HG02759 (cell line): Measurements from ENCODE around the gene POLA1.
"Not testable (repeated sequence)": the region's sequence is repeated elsewhere in the genome, so short reads cannot be mapped to it uniquely, and the experiment has no call there.

Experiments
- ATAC-seq: cut with Tn5 transposase; IDR thresholded peaks from one replicate; pipeline ENCODE4 v1.9.1; 2021; ENCODE audit warnings: mild to moderate bottlenecking, moderate library complexity; ENCODE audit not compliant: unreplicated experiment

POLA1 gene, protein sequence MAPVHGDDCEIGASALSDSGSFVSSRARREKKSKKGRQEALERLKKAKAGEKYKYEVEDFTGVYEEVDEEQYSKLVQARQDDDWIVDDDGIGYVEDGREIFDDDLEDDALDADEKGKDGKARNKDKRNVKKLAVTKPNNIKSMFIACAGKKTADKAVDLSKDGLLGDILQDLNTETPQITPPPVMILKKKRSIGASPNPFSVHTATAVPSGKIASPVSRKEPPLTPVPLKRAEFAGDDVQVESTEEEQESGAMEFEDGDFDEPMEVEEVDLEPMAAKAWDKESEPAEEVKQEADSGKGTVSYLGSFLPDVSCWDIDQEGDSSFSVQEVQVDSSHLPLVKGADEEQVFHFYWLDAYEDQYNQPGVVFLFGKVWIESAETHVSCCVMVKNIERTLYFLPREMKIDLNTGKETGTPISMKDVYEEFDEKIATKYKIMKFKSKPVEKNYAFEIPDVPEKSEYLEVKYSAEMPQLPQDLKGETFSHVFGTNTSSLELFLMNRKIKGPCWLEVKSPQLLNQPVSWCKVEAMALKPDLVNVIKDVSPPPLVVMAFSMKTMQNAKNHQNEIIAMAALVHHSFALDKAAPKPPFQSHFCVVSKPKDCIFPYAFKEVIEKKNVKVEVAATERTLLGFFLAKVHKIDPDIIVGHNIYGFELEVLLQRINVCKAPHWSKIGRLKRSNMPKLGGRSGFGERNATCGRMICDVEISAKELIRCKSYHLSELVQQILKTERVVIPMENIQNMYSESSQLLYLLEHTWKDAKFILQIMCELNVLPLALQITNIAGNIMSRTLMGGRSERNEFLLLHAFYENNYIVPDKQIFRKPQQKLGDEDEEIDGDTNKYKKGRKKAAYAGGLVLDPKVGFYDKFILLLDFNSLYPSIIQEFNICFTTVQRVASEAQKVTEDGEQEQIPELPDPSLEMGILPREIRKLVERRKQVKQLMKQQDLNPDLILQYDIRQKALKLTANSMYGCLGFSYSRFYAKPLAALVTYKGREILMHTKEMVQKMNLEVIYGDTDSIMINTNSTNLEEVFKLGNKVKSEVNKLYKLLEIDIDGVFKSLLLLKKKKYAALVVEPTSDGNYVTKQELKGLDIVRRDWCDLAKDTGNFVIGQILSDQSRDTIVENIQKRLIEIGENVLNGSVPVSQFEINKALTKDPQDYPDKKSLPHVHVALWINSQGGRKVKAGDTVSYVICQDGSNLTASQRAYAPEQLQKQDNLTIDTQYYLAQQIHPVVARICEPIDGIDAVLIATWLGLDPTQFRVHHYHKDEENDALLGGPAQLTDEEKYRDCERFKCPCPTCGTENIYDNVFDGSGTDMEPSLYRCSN (N-terminal part only)

DNA sequence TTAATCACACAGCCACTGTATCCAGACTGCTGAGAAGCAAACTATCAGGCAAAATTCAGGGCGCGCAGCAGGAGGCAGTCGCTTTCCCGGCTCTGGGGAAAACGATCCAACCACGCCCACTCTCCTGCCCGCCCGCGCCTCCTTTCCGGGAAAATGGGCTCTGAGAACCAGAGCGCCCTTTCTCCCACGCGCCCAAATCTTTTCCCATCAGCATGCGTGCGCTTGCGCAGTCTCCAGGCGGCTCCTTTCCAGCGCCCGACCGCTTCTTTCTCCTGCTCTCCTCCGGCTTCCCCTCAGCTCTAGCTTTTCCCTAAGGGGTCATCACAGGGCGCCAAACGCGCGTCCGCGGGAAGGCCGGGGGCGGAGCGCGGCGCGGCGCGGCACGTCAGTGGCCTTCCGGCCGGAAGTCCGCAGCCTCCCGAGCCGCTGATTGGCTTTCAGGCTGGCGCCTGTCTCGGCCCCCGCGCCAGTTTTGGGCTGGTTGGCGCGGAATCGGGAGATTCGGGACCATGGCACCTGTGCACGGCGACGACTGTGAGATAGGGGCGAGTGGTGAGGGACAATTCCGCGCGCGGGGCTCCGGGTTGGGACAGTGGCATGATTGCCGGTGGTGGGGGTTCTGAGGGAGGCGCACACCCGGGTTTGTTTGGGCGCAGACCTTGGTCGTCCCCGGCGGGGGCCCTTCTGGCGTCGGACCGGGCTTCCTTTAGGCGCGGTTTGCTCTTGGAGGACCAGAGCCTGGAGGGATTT is at the start of gene POLA1:
TSS of gene POLA1 (plus strand) at position 466 of the 750 bp plus-strand sequence. CDS start at position 510, 44 bp downstream.
- peak; percentile 98 for ATAC-seq

GRCh38 chrX:24646006-24646405 is 47.7 kb upstream of the POLA1 start:
- no peak for ATAC-seq

- peak; percentile 7 for ATAC-seq
Measured at GRCh38 chrX:24646745-24647182, 47.0 kb upstream of the POLA1 start.

DNA sequence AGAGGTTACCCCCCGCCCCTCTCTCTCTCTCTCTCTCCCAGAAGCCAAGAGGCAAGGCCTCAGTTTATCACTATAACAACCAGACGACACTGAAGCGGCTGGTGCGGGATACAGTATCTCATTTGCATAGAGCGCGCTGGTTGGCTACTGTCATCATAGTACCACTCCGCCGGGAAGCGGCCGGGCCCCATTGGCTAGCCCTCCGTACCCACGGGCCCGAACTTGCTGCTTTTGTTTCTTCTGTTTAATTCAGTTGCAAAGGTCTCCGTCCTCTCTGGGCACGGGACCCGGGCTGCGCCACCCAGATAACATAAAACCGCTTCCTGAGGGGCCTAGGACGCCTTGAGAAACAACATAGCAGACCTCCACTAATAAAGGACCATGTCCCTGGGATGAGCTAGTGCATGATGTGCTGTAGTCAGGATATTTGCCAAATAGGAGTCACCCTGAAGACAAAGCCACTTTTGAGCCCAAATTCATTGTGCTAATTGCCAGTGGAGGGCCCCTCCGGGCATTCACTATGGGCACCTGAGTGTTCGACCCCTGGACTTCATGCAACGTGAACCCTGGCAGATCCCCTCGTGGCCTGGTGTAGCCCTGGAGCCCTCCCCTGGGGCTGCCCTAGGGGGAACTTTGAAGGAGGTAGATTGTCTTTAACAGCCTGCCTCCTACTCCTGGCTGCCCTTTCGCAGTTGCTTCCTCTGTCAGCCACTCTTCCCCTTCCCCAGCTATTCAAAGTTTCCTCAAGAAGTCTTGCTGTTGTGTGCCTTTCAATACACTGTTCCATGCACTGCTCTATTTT is 46.3 kb upstream of the POLA1 start, which contains the start of gene PCYT1B:
TSS of gene PCYT1B (minus strand) at position 91 of the 802 bp plus-strand sequence. CDS start 242 bp downstream, outside the sequence.
- peak; percentile 96 for ATAC-seq

DNA sequence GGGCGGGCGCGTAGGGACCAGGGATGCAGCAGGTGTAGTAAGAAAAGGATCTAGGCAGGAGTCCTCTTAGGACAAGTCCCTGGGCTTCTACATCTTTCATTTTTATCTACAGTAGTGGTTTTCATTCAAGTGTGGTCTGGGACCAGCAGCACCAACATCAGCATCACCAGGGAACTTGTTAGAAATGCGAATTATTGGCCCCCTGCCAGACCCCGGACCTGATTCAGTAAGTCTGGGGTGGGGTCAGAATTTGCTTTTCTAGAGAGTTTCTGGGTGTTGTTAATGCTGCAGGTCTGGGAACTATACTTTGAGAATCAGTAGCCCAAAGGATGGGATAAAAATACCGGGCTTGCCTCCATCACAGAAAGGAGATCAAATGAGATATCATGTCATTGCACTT is 45.2 kb upstream of the POLA1 start:
- no peak for ATAC-seq

GRCh38 chrX:24651783-24652182 is 41.9 kb upstream of the POLA1 start:
- ATAC-seq = no peak

- not testable (repeated sequence) for ATAC-seq
Measured at GRCh38 chrX:24655679-24656078, 38.0 kb upstream of the POLA1 start.

- ATAC-seq = no peak
Measured at GRCh38 chrX:24657671-24658386, 35.9 kb upstream of the POLA1 start.

GRCh38 chrX:24658421-24658820 is 35.3 kb upstream of the POLA1 start:
- ATAC-seq = no peak

DNA sequence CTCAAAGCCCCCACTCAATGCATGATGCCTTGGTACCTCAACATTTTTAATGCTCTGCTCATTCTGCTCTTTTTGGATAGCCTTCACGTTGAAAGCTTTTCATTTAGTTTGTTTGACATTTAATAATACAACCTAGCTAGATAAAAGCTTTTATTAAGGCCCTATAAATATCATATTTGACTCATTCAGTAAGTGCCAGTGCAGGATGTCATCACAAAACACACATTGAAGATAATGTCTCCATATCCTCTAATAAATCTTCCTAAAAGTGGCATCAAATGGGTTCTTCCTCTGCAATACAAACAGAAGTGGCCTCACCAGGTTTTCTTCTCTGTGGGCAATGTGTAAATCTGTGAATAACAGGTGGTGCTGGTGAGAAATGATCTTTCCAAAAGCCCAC is 34.6 kb upstream of the POLA1 start:
- no peak for ATAC-seq

DNA sequence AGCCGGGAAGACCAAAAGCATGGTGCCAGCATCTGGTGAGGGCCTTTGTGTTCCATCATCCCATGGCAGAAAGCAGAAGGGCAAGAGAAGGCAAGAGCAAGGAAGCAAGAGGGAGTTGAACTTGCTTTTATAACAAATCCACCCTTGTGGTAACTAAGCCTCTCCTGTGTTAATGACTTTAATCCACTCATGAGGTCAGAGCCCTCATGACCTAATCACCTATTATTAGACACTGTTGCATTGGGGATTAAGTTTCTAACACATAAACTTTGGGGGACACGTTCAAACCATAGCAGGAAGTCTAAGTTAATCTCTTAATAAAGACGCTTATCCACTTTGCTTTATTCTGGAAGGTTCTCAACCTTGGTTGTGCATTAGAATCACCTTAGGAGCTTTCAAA is 34.1 kb upstream of the POLA1 start:
- ATAC-seq = no peak

DNA sequence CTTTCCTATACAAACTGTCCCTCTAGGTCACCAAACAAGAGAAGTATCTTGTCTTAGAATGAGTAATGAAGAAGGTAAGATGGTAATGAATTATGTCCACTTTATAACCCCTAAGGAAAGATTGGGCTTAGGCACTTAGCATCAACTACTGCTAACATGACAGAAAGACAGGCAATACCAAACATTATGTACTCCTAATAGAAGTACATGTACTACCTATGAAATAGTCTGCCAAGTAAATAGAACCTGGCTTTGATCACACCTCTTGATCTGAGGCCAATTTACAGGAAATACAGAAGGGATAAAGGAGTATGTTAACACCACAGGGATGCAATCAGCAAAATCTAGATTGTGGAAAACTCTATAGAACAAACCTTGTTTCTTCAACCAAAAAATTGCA is 32.4 kb upstream of the POLA1 start:
- ATAC-seq = no peak

DNA sequence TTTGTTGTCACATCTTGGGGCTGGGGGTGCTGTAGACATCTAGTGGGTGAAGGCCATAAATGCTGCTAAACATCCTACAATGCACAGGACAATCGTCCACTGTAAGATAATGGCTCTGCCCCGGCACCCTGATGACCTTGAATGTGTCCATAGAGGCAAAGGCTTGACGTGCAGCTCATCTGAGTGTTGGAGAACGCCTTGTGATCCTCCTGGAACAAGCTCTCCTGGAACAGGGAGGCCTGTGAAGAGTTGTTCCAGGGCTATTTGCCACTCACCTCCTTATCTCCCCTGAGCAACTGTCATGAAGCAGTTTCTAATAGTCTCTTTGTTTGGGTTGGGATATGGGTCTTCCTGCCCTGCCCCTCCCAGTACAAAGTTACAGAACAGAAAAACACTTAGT is 31.4 kb upstream of the POLA1 start:
- ATAC-seq = no peak

DNA sequence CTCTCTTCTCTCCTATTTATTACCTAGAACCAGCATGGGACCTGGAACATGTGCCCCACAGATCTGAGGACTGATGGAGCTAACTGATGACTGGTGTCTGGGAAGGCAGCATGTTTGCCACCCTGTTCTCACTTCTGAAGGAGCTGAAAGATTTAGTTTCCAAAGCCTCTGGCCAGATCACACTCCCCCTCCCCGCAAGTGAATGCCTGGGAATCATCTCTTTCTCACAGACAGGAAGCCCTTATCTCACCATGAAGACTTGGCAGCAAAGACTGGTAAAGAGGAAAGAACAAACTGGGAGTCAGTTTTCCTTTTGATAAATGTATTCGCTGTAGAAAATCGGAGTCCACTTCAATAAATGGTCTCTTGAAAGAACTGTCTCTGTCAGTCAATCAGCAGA is 25.6 kb upstream of the POLA1 start:
- no peak for ATAC-seq

GRCh38 chrX:24672701-24673190 is 21.0 kb upstream of the POLA1 start:
- no peak for ATAC-seq

DNA sequence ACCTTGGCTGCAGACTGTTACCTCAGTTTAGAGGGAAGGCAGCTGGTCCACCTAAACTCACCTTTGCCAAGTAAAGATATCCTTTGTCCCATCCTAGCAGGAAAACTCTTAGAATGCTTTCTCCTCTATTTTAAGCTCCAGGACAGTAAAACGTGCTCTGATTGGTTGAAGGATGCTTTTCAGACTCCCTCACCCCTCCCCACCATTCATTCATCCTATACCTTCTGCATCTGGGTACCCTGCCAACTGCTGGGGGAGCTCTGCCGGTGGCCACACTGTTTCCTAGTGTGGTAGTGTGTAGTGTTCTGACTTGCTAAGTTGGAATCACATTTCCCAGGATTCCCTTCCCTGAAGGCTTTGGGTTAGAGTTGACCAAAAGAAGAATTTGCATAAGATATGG is 20.3 kb upstream of the POLA1 start:
- no peak for ATAC-seq

DNA sequence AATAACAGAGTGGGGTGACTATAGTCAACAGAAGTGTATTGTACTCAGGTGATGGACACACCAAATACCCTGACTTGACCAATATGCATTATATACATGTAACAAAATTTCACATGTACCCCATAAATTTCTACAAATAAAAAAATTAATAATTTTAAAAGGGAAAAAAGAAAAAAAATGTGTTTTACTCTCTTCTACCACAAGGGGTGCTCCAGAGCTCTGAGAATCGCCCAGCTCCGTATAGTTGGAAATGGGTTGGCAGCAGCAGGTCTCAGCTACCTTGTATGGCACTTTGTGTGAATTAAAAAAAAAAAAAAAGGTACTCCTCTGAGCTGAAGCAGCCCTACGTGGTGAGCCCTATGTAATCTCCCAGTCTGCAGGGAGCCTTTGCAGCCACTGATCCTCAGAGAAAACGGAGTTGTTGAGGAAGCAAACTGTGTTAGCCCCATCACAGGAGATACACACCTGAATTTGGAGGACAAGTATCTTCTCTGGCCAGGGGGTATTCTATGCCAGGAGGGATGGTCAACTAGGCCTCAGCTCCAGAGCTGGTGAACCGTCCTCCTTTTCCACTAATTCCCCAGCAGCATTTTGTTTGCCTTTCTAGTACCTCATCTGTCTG is 17.2 kb upstream of the POLA1 start:
- no peak for ATAC-seq
